T-helper 2 cell treated with Interferon-gamma antibody and Interleukin-4, amounts not matched to agents 5 μg/mL and 100 μg/mL, for 36 hours (primary cell): ENCODE measurements around the gene ZNF526.

ENCODE experiments used
- DNase-seq: peaks from one replicate; pipeline ENCODE4 v3.0.0; 2021; ENCODE audit warnings: low spot score
- H3K27ac Mint-ChIP-seq: one replicate; pipeline ENCODE4 v1.8.0; 2021; ENCODE audit warnings: mild to moderate bottlenecking, mixed read lengths
- H3K27me3 Mint-ChIP-seq: one replicate; pipeline ENCODE4 v1.8.0; 2021; ENCODE audit warnings: low read depth, mixed read lengths
- H3K36me3 Mint-ChIP-seq: one replicate; pipeline ENCODE4 v1.8.0; 2021; ENCODE audit warnings: low read depth, mixed read lengths
- H3K4me1 Mint-ChIP-seq: one replicate; pipeline ENCODE4 v1.8.0; 2021; ENCODE audit warnings: low read depth, mixed read lengths
- H3K4me3 Mint-ChIP-seq: one replicate; pipeline ENCODE4 v1.8.0; 2022; ENCODE audit warnings: mild to moderate bottlenecking, moderate library complexity, mixed read lengths
- H3K9me3 Mint-ChIP-seq: one replicate; pipeline ENCODE4 v1.8.0; 2021; ENCODE audit warnings: mixed read lengths

The ZNF526 gene

DNA sequence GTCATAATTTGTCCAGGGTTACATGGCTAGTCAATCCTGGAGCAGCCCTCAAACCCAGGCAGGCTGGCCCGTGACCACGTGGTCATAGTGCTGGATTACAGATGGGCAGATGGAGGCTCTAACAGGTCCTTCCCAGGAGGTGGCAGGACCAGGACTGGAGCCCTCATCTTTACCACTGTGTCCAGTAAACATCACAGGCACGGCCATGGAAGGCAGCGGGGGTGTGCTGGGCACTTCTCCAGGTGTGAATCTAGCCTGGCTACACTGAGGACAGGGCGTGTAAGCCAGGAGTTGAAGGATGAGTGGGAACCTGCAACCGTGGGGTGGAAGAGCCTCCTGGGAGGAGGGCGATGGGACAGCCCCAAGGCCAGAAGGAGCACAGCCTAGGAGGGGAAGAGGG is 55.0 kb downstream of the ZNF526 start:
- Mint-ChIP-seq H3K36me3 (peaks cover 28% of the 10 kb centered on the region), H3K27ac (peak overlapping the region; percentile 58), H3K9me3 (no peaks in the 10 kb centered on the region), H3K4me1 (peaks cover 49% of the 10 kb centered on the region), H3K4me3 (peak overlapping the region; percentile 12), H3K27me3 (no peaks in the 10 kb centered on the region)
- no peak for DNase-seq

DNA sequence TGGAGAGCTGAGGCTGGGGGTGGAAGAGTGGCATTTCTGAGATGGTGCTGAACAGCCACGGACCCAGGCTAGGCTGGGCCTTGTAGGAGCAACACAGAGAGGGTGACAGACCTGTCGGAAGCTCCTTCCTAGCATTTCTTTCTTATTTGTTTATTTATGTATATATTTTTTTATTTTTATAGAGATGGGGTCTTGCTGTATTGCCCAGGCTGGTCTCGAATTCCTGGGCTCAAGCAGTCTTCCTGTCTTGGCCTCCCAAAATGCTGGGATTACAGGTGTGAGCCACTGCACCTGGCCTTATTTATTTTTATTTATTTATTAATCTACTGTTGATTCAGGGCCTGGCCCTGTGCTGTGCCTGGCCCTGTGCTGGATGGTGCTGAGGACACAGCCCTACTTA is 55.4 kb downstream of the ZNF526 start:
- no peaks in the 10 kb centered on the region for H3K9me3 Mint-ChIP-seq
- H3K4me3 Mint-ChIP-seq: peak overlapping the region; percentile 32
- H3K27me3 Mint-ChIP-seq: no peaks in the 10 kb centered on the region
- peaks cover 28% of the 10 kb centered on the region for H3K36me3 Mint-ChIP-seq
- peaks cover 46% of the 10 kb centered on the region for H3K4me1 Mint-ChIP-seq
- DNase-seq: no peak
- H3K27ac Mint-ChIP-seq: peak overlapping the region; percentile 58

GRCh38 chr19:42276284-42276683 is 56.2 kb downstream of the ZNF526 start:
- Mint-ChIP-seq H3K4me3 (peak overlapping the region; percentile 32), H3K27me3 (no peaks in the 10 kb centered on the region), H3K4me1 (peaks cover 41% of the 10 kb centered on the region), H3K9me3 (no peaks in the 10 kb centered on the region), H3K27ac (peak overlapping the region; percentile 51), H3K36me3 (peaks cover 25% of the 10 kb centered on the region)
- no peak for DNase-seq

- peaks cover 41% of the 10 kb centered on the region for H3K4me1 Mint-ChIP-seq
- H3K9me3 Mint-ChIP-seq: no peaks in the 10 kb centered on the region
- no peaks in the 10 kb centered on the region for H3K27me3 Mint-ChIP-seq
- peaks cover 21% of the 10 kb centered on the region for H3K36me3 Mint-ChIP-seq
- no peak overlapping the region for H3K27ac Mint-ChIP-seq
- DNase-seq: no peak
- H3K4me3 Mint-ChIP-seq: no peak overlapping the region
Measured at GRCh38 chr19:42276821-42277220, 56.7 kb downstream of the ZNF526 start.
